ENCODE results near the gene EPC2. TPM values are rescaled to one million over a fixed set of nuclear protein-coding genes. Genes with fewer than 3 reads are reported as not detected.

EPC2 gene
- polyA plus RNA-seq, 3 donors = 1.4 to 19.2 (median 2.0) TPM

- Mint-ChIP-seq H3K9me3 (no peaks in the 10 kb centered on the region), H3K4me1 (no peaks in the 10 kb centered on the region), H3K27me3 (ENCODE audit: low read depth in 3 of 3) (peaks cover 0 to 2% (median 0%) of the 10 kb centered on the region in 3 donors), H3K4me3 (no peak overlapping the region), H3K27ac (peak overlapping the region in 1 of 7 donors; percentile 73), H3K36me3 (peaks cover 31 to 32% of the 10 kb centered on the region in 2 donors)
- Histone ChIP-seq H3K79me2 (ENCODE audit: insufficient read depth, low read length) (no peaks in the 10 kb centered on the region), H3K4me3 (replicated peaks in 1 of 3; ENCODE audit: low read depth in 2 of 3, low read length in 3 of 3) (no peak overlapping the region), H3K36me3 (replicated peaks in 1 of 2; ENCODE audit: control insufficient read depth in 1 of 2, insufficient read depth in 2 of 2, low read length in 2 of 2) (peaks cover 16 to 52% of the 10 kb centered on the region in 2 donors), H3K9ac (ENCODE audit: insufficient read depth, low read length, poor library complexity, severe bottlenecking) (no peak overlapping the region), H3K4me2 (replicated peaks; ENCODE audit: extremely low read depth, low read length, poor library complexity, severe bottlenecking) (no peak overlapping the region), H3K27me3 (ENCODE audit: control insufficient read depth in 2 of 2, insufficient read depth in 2 of 2, low read length in 2 of 2) (no peaks in the 10 kb centered on the region), H2AFZ (ENCODE audit: insufficient read depth, low read depth, low read length, poor library complexity, severe bottlenecking) (no peak overlapping the region), H4K20me1 (ENCODE audit: insufficient read depth, low read length) (peaks cover 59% of the 10 kb centered on the region), H3K27ac (ENCODE audit: low read depth in 1 of 2, low read length in 2 of 2) (no peak overlapping the region), H3K4me1 (ENCODE audit: control insufficient read depth in 1 of 2, insufficient read depth in 2 of 2, low read length in 2 of 2) (no peaks in the 10 kb centered on the region), H3K9me3 (replicated peaks in 1 of 2; ENCODE audit: control insufficient read depth in 1 of 2, insufficient read depth in 1 of 2, low read length in 2 of 2) (no peaks in the 10 kb centered on the region)
- no peak for DNase-seq
- WGBS (ENCODE audit: insufficient coverage) = no CpG with 5 or more reads among the region's 3 CpGs
- intact Hi-C loops (cut with micrococcal nuclease) = no loop called here
- TF ChIP-seq CTCF (IDR thresholded peaks at IDR 0.05) = no peak
These were observed 108.4 kb downstream of the EPC2 start for GRCh38 chr2:148752977-148753376.

GRCh38 chr2:148754864-148755263, 110.3 kb downstream of the EPC2 start:
- H3K4me1 ChIP-seq (ENCODE audit: control insufficient read depth in 1 of 2, insufficient read depth in 2 of 2, low read length in 2 of 2) = no peaks in the 10 kb centered on the region
- Mint-ChIP-seq H3K27me3 (ENCODE audit: low read depth in 3 of 3) (peaks cover 0 to 2% (median 0%) of the 10 kb centered on the region in 3 donors), H3K4me1 (no peaks in the 10 kb centered on the region), H3K27ac (no peak overlapping the region), H3K36me3 (peaks cover 29 to 31% of the 10 kb centered on the region in 2 donors), H3K9me3 (no peaks in the 10 kb centered on the region), H3K4me3 (no peak overlapping the region)
- H3K4me3 ChIP-seq (replicated peaks in 1 of 3; ENCODE audit: low read depth in 2 of 3, low read length in 3 of 3) = no peak overlapping the region
- no peak overlapping the region for H3K9ac ChIP-seq (ENCODE audit: insufficient read depth, low read length, poor library complexity, severe bottlenecking)
- peaks cover 48% of the 10 kb centered on the region for H4K20me1 ChIP-seq (ENCODE audit: insufficient read depth, low read length)
- no CpG with 5 or more reads among the region's 1 CpG for WGBS (ENCODE audit: insufficient coverage)
- no peak for DNase-seq
- H3K9me3 ChIP-seq (replicated peaks in 1 of 2; ENCODE audit: control insufficient read depth in 1 of 2, insufficient read depth in 1 of 2, low read length in 2 of 2) = no peaks in the 10 kb centered on the region
- H3K27ac ChIP-seq (ENCODE audit: low read depth in 1 of 2, low read length in 2 of 2) = no peak overlapping the region
- no peaks in the 10 kb centered on the region for H3K27me3 ChIP-seq (ENCODE audit: control insufficient read depth in 2 of 2, insufficient read depth in 2 of 2, low read length in 2 of 2)
- peaks cover 16 to 52% of the 10 kb centered on the region in 2 donors for H3K36me3 ChIP-seq (replicated peaks in 1 of 2; ENCODE audit: control insufficient read depth in 1 of 2, insufficient read depth in 2 of 2, low read length in 2 of 2)
- intact Hi-C loops (cut with micrococcal nuclease) = no loop called here
- H3K79me2 ChIP-seq (ENCODE audit: insufficient read depth, low read length) = no peaks in the 10 kb centered on the region
- H3K4me2 ChIP-seq (replicated peaks; ENCODE audit: extremely low read depth, low read length, poor library complexity, severe bottlenecking) = no peak overlapping the region
- H2AFZ ChIP-seq (ENCODE audit: insufficient read depth, low read depth, low read length, poor library complexity, severe bottlenecking) = no peak overlapping the region
- TF ChIP-seq CTCF (IDR thresholded peaks at IDR 0.05) = no peak
